WTC11 (cell line): ENCODE measurements around the gene CDK6. TPM values are rescaled to one million over a fixed set of nuclear protein-coding genes. Genes with fewer than 3 reads are reported as not detected.

Source experiments
- ATAC-seq: fragments of 200-7000 bp; cut with Tn5 transposase; 2 replicates; pipeline ENCODE4 v1.10.0; 2021; ENCODE audit warnings: mild to moderate bottlenecking, moderate library complexity
- CTCF ChIA-PET: fragments of 300-600 bp; sonication (Branson Sonifier 250); formaldehyde crosslinking; loops from one replicate; lab custom pipeline; 2021; ENCODE audit warnings: antibody characterized with exemption; lab: Charles Lee
- POLR2A ChIA-PET: fragments of 350-600 bp; sonication (Branson Sonifier 250); formaldehyde crosslinking; loops from one replicate; lab custom pipeline; 2021; ENCODE audit warnings: antibody characterized with exemption; lab: Charles Lee
- DNase-seq: peaks from one replicate; pipeline ENCODE4 v3.0.0; 2021; ENCODE audit warnings: low spot score
- H3K27ac Mint-ChIP-seq: 2 replicates; pipeline ENCODE4 v1.8.0; 2021; ENCODE audit warnings: mixed read lengths
- H3K27me3 Mint-ChIP-seq: 2 replicates; pipeline ENCODE4 v1.8.0; 2021; ENCODE audit warnings: low read depth, mild to moderate bottlenecking, moderate library complexity, mixed read lengths
- H3K36me3 Mint-ChIP-seq: 2 replicates; pipeline ENCODE4 v1.8.0; 2021; ENCODE audit warnings: mixed read lengths
- H3K4me1 Mint-ChIP-seq: 2 replicates; pipeline ENCODE4 v1.8.0; 2022; ENCODE audit warnings: mixed read lengths
- H3K4me3 Mint-ChIP-seq: 2 replicates; pipeline ENCODE4 v1.8.0; 2021; ENCODE audit warnings: mild to moderate bottlenecking, moderate library complexity, mixed read lengths
- H3K9me3 Mint-ChIP-seq: 2 replicates; pipeline ENCODE4 v1.8.0; 2021; ENCODE audit warnings: mixed read lengths
- ATF1 ChIP-seq: sonication (generic); formaldehyde crosslinking; IDR thresholded peaks from 2 replicates; pipeline ENCODE4 v1.8.1; 2023; ENCODE audit warnings: mild to moderate bottlenecking, moderate library complexity, missing genetic modification reagents
- CBFB ChIP-seq: sonication (generic); formaldehyde crosslinking; IDR thresholded peaks from 2 replicates; pipeline ENCODE4 v1.8.1; 2022; ENCODE audit warnings: mild to moderate bottlenecking, low read depth, missing genetic modification reagents
- E2F4 ChIP-seq: sonication (generic); formaldehyde crosslinking; IDR thresholded peaks from 2 replicates; pipeline ENCODE4 v1.8.1; 2022; ENCODE audit warnings: low read depth, mild to moderate bottlenecking, moderate library complexity, missing genetic modification reagents, borderline replicate concordance
- EMX1 ChIP-seq: fragments of 250-450 bp; sonication (Bioruptor Pico); IDR thresholded peaks from 2 replicates; pipeline ENCODE4 v1.8.0; 2021; ENCODE audit warnings: mild to moderate bottlenecking
- FOXJ3 ChIP-seq: sonication (generic); formaldehyde crosslinking; IDR thresholded peaks from 2 replicates; pipeline ENCODE4 v1.9.0; 2021; ENCODE audit warnings: missing genetic modification reagents, mild to moderate bottlenecking, borderline replicate concordance
- HMGA2 ChIP-seq: fragments of 250-450 bp; sonication (Bioruptor Pico); IDR thresholded peaks from 2 replicates; pipeline ENCODE4 v1.4.0; 2021; ENCODE audit warnings: mild to moderate bottlenecking, moderate library complexity
- KAT7 ChIP-seq: sonication (generic); formaldehyde crosslinking; IDR thresholded peaks from 2 replicates; pipeline ENCODE4 v1.8.1; 2023; ENCODE audit warnings: missing genetic modification reagents, mild to moderate bottlenecking, borderline replicate concordance
- NR3C1 ChIP-seq: sonication (generic); formaldehyde crosslinking; conservative IDR thresholded peaks from 2 replicates; pipeline ENCODE4 v1.8.1; 2023; ENCODE audit warnings: low read depth, mild to moderate bottlenecking, missing genetic modification reagents
- PRDM15 ChIP-seq: sonication (generic); formaldehyde crosslinking; IDR thresholded peaks from 2 replicates; pipeline ENCODE4 v1.8.0; 2022; ENCODE audit warnings: missing genetic modification reagents
- RELA ChIP-seq: sonication (generic); formaldehyde crosslinking; IDR thresholded peaks from 2 replicates; pipeline ENCODE4 v1.8.1; 2022; ENCODE audit warnings: missing genetic modification reagents, mild to moderate bottlenecking, borderline replicate concordance
- RORB ChIP-seq: fragments of 250-450 bp; sonication (Bioruptor Pico); IDR thresholded peaks from 2 replicates; pipeline ENCODE4 v1.9.0; 2021; ENCODE audit warnings: mild to moderate bottlenecking
- SOX15 ChIP-seq: fragments of 250-450 bp; sonication (Bioruptor Pico); IDR thresholded peaks from 2 replicates; pipeline ENCODE4 v1.9.0; 2021; ENCODE audit warnings: mild to moderate bottlenecking
- ZNF232 ChIP-seq: sonication (generic); formaldehyde crosslinking; IDR thresholded peaks from 2 replicates; pipeline ENCODE4 v1.8.0; 2022; ENCODE audit warnings: mild to moderate bottlenecking, missing genetic modification reagents
- ZNF423 ChIP-seq: fragments of 250-450 bp; sonication (Bioruptor Pico); IDR thresholded peaks from 2 replicates; pipeline ENCODE4 v2.1.2; 2022; ENCODE audit warnings: mild to moderate bottlenecking, moderate library complexity
- total RNA-seq: library from RNA; stranded (reverse); gene quantifications from 3 replicates; pipeline ENCODE4 v1.2.3, GENCODE V29; 2021
- TF ChIP-seq, protein P1 (sequence below): sonication (generic); formaldehyde crosslinking; IDR thresholded peaks from 2 replicates; pipeline ENCODE4 v1.8.0; 2022; ENCODE audit warnings: mild to moderate bottlenecking, missing genetic modification reagents

CDK6 gene
- total RNA-seq, 1 experiment from 2014 or later = 47.2 TPM

- Mint-ChIP-seq H3K4me1 (0 out of 2 replicates have a peak, but pooled peaks cover 4% of the 10 kb centered on the region), H3K36me3 (no peaks in the 10 kb centered on the region), H3K27ac (no peak overlapping the region), H3K4me3 (no peak overlapping the region), H3K9me3 (no peaks in the 10 kb centered on the region), H3K27me3 (no peaks in the 10 kb centered on the region)
- CTCF ChIA-PET = interaction anchor here (0.6 to 2.0 kb wide), 4 partner anchors 9 to 205 kb away, joined by 3 to 8 read pairs (median 4); no protein-coding TSS in a partner anchor
- TF ChIP-seq E2F4 (no peak), NR3C1 (no peak), ZNF232 (CRISPR knock-in tag) (no peak), KAT7 (CRISPR knock-in tag) (no peak), SOX15 (no peak), EMX1 (no peak), FOXJ3 (CRISPR knock-in tag) (no peak), HMGA2 (CRISPR knock-in tag) (no peak)
- DNase-seq (no peak), ATAC-seq (no peak)
- POLR2A ChIA-PET = interaction anchor here (0.7 kb wide), 1 partner anchor 30 kb away, joined by 3 read pairs; no protein-coding TSS in a partner anchor
These were observed 18.3 kb upstream of the CDK6 start for GRCh38 chr7:92854501-92855238.

GRCh38 chr7:92851732-92852131 lies 15.4 kb upstream of the CDK6 start:
- TF ChIP-seq ZNF423 = no peak
- no peak for TF ChIP-seq RORB (CRISPR knock-in tag)
- DNase-seq (no peak), ATAC-seq (no peak)
- Mint-ChIP-seq H3K9me3 (no peaks in the 10 kb centered on the region), H3K36me3 (no peaks in the 10 kb centered on the region), H3K4me3 (no peak overlapping the region), H3K27me3 (no peaks in the 10 kb centered on the region), H3K27ac (no peak overlapping the region), H3K4me1 (0 out of 2 replicates have a peak, but pooled peaks cover 4% of the 10 kb centered on the region)
- POLR2A ChIA-PET = no interaction called here
- CTCF ChIA-PET = no interaction called here

GRCh38 chr7:92850516-92850915 lies 14.1 kb upstream of the CDK6 start:
- no peak for DNase-seq
- ATAC-seq = no peak
- Mint-ChIP-seq H3K9me3 (no peaks in the 10 kb centered on the region), H3K36me3 (no peaks in the 10 kb centered on the region), H3K27ac (no peak overlapping the region), H3K27me3 (no peaks in the 10 kb centered on the region), H3K4me1 (0 out of 2 replicates have a peak, but pooled peaks cover 4% of the 10 kb centered on the region), H3K4me3 (no peak overlapping the region)
- CTCF ChIA-PET = no interaction called here
- POLR2A ChIA-PET = no interaction called here
- TF ChIP-seq RELA (CRISPR knock-in tag) = no peak
- no peak for TF ChIP-seq PRDM15 (CRISPR knock-in tag)
- no peak for TF ChIP-seq CBFB
- no peak for TF ChIP-seq FOXJ3 (CRISPR knock-in tag)
- TF ChIP-seq ATF1 (CRISPR knock-in tag) = no peak
- TF ChIP-seq, protein P1, sequence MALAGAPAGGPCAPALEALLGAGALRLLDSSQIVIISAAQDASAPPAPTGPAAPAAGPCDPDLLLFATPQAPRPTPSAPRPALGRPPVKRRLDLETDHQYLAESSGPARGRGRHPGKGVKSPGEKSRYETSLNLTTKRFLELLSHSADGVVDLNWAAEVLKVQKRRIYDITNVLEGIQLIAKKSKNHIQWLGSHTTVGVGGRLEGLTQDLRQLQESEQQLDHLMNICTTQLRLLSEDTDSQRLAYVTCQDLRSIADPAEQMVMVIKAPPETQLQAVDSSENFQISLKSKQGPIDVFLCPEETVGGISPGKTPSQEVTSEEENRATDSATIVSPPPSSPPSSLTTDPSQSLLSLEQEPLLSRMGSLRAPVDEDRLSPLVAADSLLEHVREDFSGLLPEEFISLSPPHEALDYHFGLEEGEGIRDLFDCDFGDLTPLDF (CRISPR knock-in tag) = no peak
